ENCODE data around the gene C4orf54.

DNA sequence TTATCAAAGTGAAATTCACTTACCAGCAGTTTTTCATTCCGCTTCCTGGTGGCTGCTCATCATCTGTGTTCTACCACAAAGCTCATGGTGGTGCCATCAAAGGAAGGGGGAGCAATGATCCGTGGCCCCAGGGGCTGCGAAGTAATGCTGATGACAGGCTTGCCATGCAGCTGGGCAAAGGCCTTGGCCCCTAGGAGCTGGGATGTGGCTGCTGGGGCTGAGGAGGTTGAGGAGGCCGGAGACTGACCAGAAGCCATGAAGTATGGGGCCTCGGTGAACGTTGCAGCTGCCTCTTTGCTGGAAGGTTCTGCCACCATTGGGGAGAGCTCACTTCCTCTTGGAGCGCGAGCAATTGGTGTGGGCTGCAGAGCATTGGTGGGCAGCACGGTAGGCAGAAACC is 8.4 kb downstream of the C4orf54 start:
- TF ChIP-seq, protein P1, sequence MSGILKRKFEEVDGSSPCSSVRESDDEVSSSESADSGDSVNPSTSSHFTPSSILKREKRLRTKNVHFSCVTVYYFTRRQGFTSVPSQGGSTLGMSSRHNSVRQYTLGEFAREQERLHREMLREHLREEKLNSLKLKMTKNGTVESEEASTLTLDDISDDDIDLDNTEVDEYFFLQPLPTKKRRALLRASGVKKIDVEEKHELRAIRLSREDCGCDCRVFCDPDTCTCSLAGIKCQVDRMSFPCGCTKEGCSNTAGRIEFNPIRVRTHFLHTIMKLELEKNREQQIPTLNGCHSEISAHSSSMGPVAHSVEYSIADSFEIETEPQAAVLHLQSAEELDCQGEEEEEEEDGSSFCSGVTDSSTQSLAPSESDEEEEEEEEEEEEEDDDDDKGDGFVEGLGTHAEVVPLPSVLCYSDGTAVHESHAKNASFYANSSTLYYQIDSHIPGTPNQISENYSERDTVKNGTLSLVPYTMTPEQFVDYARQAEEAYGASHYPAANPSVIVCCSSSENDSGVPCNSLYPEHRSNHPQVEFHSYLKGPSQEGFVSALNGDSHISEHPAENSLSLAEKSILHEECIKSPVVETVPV (CRISPR knock-in tag; IDR thresholded peaks at IDR 0.05): no peak
- TF ChIP-seq PPARA (CRISPR knock-in tag; IDR thresholded peaks at IDR 0.05; ENCODE audit: borderline replicate concordance) (no peak), ZC3H10 (CRISPR knock-in tag; IDR thresholded peaks at IDR 0.05) (no peak), TOX (CRISPR knock-in tag; IDR thresholded peaks at IDR 0.05; ENCODE audit: borderline replicate concordance) (no peak), POU6F1 (CRISPR knock-in tag; IDR thresholded peaks at IDR 0.05; ENCODE audit: borderline replicate concordance, low read depth) (no peak), GLIS3 (CRISPR knock-in tag; IDR thresholded peaks at IDR 0.05) (no peak), ARNTL (CRISPR knock-in tag; IDR thresholded peaks at IDR 0.05; ENCODE audit: borderline replicate concordance, low read depth) (no peak), ZNF8 (CRISPR knock-in tag; IDR thresholded peaks at IDR 0.05) (no peak), RARB (CRISPR knock-in tag; IDR thresholded peaks at IDR 0.05) (no peak)
- TF ChIP-seq, protein P2, sequence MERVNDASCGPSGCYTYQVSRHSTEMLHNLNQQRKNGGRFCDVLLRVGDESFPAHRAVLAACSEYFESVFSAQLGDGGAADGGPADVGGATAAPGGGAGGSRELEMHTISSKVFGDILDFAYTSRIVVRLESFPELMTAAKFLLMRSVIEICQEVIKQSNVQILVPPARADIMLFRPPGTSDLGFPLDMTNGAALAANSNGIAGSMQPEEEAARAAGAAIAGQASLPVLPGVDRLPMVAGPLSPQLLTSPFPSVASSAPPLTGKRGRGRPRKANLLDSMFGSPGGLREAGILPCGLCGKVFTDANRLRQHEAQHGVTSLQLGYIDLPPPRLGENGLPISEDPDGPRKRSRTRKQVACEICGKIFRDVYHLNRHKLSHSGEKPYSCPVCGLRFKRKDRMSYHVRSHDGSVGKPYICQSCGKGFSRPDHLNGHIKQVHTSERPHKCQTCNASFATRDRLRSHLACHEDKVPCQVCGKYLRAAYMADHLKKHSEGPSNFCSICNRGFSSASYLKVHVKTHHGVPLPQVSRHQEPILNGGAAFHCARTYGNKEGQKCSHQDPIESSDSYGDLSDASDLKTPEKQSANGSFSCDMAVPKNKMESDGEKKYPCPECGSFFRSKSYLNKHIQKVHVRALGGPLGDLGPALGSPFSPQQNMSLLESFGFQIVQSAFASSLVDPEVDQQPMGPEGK (CRISPR knock-in tag; IDR thresholded peaks at IDR 0.05; ENCODE audit: borderline replicate concordance): no peak

Data from SK-N-SH treated with all-trans-retinoic acid at 6 μM for 48 hours (cell line).